Liver (tissue), 9 donors: ENCODE results near the gene OXTR. TPM values are rescaled to one million over a fixed set of nuclear protein-coding genes. Genes with fewer than 3 reads are reported as not detected.

Experiments
- DNase-seq: peaks from one replicate; pipeline ENCODE4 v3.0.0-alpha.2; 2017; ENCODE audit warnings: low spot score
- H3K27ac ChIP-seq, 2 donors: one replicate each; pipeline ENCODE4 v1.7.0; 2013; ENCODE audit warnings: inconsistent platforms in 2 of 2, low read length in 2 of 2, control low read depth in 1 of 2, low read depth in 1 of 2, mild to moderate bottlenecking in 1 of 2
- H3K27me3 ChIP-seq, 4 donors: one replicate each; pipeline versions ENCODE4 v1.6.1 to v1.7.0; 2013; ENCODE audit warnings: low read length in 3 of 4, inconsistent platforms in 1 of 4, mild to moderate bottlenecking in 1 of 4, moderate library complexity in 1 of 4; ENCODE audit not compliant: control insufficient read depth in 4 of 4, insufficient read depth in 4 of 4
- H3K36me3 ChIP-seq, 4 donors: one replicate each; pipeline versions ENCODE4 v1.6.1 to v1.7.0; 2013; ENCODE audit warnings: low read length in 3 of 4, mild to moderate bottlenecking in 3 of 4, low read depth in 1 of 4, moderate library complexity in 1 of 4; ENCODE audit not compliant: control insufficient read depth in 4 of 4, insufficient read depth in 3 of 4
- H3K4me1 ChIP-seq, 4 donors: one replicate each; pipeline versions ENCODE4 v1.6.1 to v1.7.0; 2013; ENCODE audit warnings: low read length in 3 of 4, mild to moderate bottlenecking in 3 of 4, moderate library complexity in 1 of 4; ENCODE audit not compliant: control insufficient read depth in 4 of 4, insufficient read depth in 4 of 4
- H3K4me3 ChIP-seq, 3 donors: one replicate each; pipeline versions ENCODE4 v1.6.1 to v1.7.0; 2013; ENCODE audit warnings: low read length in 3 of 3, control low read depth in 1 of 3, low read depth in 1 of 3, mild to moderate bottlenecking in 1 of 3
- H3K9ac ChIP-seq, 2 donors: one replicate each; pipeline ENCODE4 v1.7.0; 2013; ENCODE audit warnings: low read length in 2 of 2, mild to moderate bottlenecking in 2 of 2, moderate library complexity in 2 of 2, control low read depth in 1 of 2, low read depth in 1 of 2
- H3K9me3 ChIP-seq, 4 donors: one replicate each; pipeline versions ENCODE4 v1.6.1 to v1.7.0; 2013; ENCODE audit warnings: low read length in 3 of 4; ENCODE audit not compliant: control insufficient read depth in 4 of 4
- EGR1 ChIP-seq, 2 donors: IDR thresholded peaks; 2 replicates each; pipeline ENCODE4 v1.6.1; 2016 to 2018; ENCODE audit warnings: antibody characterized with exemption in 2 of 2, low read depth in 2 of 2
- FOXA1 ChIP-seq: IDR thresholded peaks from 2 replicates; pipeline ENCODE4 v1.6.1; 2016; ENCODE audit warnings: antibody characterized with exemption
- FOXA2 ChIP-seq: IDR thresholded peaks from 2 replicates; pipeline ENCODE4 v1.6.1; 2016; ENCODE audit warnings: antibody characterized with exemption
- GABPA ChIP-seq, 2 donors: IDR thresholded peaks in 1 of 2; conservative IDR thresholded peaks in 1 of 2; 2 replicates each; pipeline ENCODE4 v1.6.1; 2016; ENCODE audit warnings: antibody characterized with exemption in 2 of 2, mild to moderate bottlenecking in 1 of 2, moderate library complexity in 1 of 2
- HNF4A ChIP-seq, 2 donors: conservative IDR thresholded peaks; 2 replicates each; pipeline ENCODE4 v1.6.1; 2016; ENCODE audit warnings: antibody characterized with exemption in 2 of 2, mild to moderate bottlenecking in 2 of 2
- HNF4G ChIP-seq: IDR thresholded peaks from 2 replicates; pipeline ENCODE4 v1.6.1; 2016; ENCODE audit warnings: antibody characterized with exemption
- JUND ChIP-seq, 2 donors: IDR thresholded peaks; 2 replicates each; pipeline ENCODE4 v1.6.1; 2016; ENCODE audit warnings: antibody characterized with exemption in 2 of 2
- NR2F2 ChIP-seq: IDR thresholded peaks from 2 replicates; pipeline ENCODE4 v1.6.1; 2016; ENCODE audit warnings: antibody characterized with exemption
- RAD21 ChIP-seq, 2 donors: IDR thresholded peaks; 2 replicates each; pipeline ENCODE4 v1.6.1; 2016; ENCODE audit warnings: antibody characterized with exemption in 2 of 2, mild to moderate bottlenecking in 2 of 2
- RXRA ChIP-seq, 2 donors: IDR thresholded peaks; 2 replicates each; pipeline ENCODE4 v1.6.1; 2017 to 2018; ENCODE audit warnings: antibody characterized with exemption in 2 of 2, mild to moderate bottlenecking in 1 of 2
- SP1 ChIP-seq: IDR thresholded peaks from 2 replicates; pipeline ENCODE4 v1.6.1; 2018; ENCODE audit warnings: antibody characterized with exemption, mild to moderate bottlenecking
- TAF1 ChIP-seq: conservative IDR thresholded peaks from 2 replicates; pipeline ENCODE4 v1.6.1; 2016; ENCODE audit warnings: antibody characterized with exemption, mild to moderate bottlenecking
- YY1 ChIP-seq: IDR thresholded peaks from 2 replicates; pipeline ENCODE4 v1.6.1; 2016; ENCODE audit warnings: antibody characterized with exemption, mild to moderate bottlenecking
- WGBS: extraction: QIAGEN DNeasy Blood & Tissue Kit; methylation state at CpG from one replicate; pipeline ENCODE4 v1.1.7; 2013; 5-methylcytosine and 5-hydroxymethylcytosine counted together
- polyA plus RNA-seq, 2 donors: library from polyadenylated mRNA; stranded (reverse) in 1 of 2; unstranded in 1 of 2; fragments of 200-250 nt in 1 of 2; fragments of >200 nt in 1 of 2; fragmentation: Nextera tagmentation in 1 of 2; extraction: Ambion mirVana in 1 of 2; gene quantifications; one replicate each; pipeline versions ENCODE4 v1.2.1 to v1.2.3, GENCODE V29; 2013 to 2015
- total RNA-seq, 2 donors: library from RNA; depleted of rRNA; stranded (reverse); fragments of >200 nt; gene quantifications; one replicate each; pipeline ENCODE4 v1.2.3, GENCODE V29; 2014
- TF ChIP-seq, protein P1 (sequence below): IDR thresholded peaks from 2 replicates; pipeline ENCODE4 v1.6.1; 2016; ENCODE audit warnings: antibody characterized with exemption
- TF ChIP-seq, protein P2 (sequence below): IDR thresholded peaks from 2 replicates; pipeline ENCODE4 v1.6.1; 2016; ENCODE audit warnings: antibody characterized with exemption
- TF ChIP-seq, protein P3 (sequence below): IDR thresholded peaks from 2 replicates; pipeline ENCODE4 v1.6.1; 2016; ENCODE audit warnings: antibody characterized with exemption, mild to moderate bottlenecking
- TF ChIP-seq, protein P4 (sequence below): IDR thresholded peaks from 2 replicates; pipeline ENCODE4 v1.6.1; 2016; ENCODE audit warnings: antibody characterized with exemption
- TF ChIP-seq, protein P5 (sequence below): fragments of 150-350 bp; IDR thresholded peaks from 2 replicates; pipeline ENCODE4 v1.5.1; 2017; ENCODE audit warnings: improper control_type of control experiment, low read depth, low read length; ENCODE audit not compliant: missing input control
- donor health status: healthy.
- donor health status: healthy.
- donor health status: healthy.
- donor health status: healthy.
- donor health status: healthy.

Gene OXTR
- total and polyA plus RNA-seq, 4 donors = 0.05 to 0.28 (median 0.08) TPM; not detected in 1

DNA sequence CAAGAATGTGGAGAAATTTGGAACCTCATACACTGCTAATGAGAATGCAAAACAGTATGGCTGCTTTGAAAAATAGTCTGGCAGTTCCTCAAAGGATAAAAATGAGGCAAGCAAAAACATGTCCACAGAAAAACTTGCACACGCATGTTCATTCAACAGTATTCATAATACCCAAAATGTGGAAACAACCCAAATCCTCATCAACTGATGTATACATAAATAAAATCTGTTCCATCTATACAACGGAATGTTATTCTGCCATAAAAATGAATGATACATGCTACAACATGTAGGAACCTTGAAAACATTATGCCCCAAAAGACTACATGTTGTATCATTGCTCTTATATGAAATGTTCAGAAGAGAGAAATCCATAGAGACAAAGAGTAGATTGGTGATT is 36.4 kb upstream of the OXTR start:
- H3K9me3 ChIP-seq = peaks cover 0 to 2% (median 0%) of the 10 kb centered on the region in 4 donors
- no peak overlapping the region for H3K27ac ChIP-seq
- no peak overlapping the region for H3K9ac ChIP-seq
- H3K27me3 ChIP-seq = no peaks in the 10 kb centered on the region
- 91% methylated on average over 2 of the region's 2 CpGs for WGBS
- H3K36me3 ChIP-seq = no peaks in the 10 kb centered on the region
- H3K4me1 ChIP-seq = no peaks in the 10 kb centered on the region
- TF ChIP-seq TAF1 (no peak), EGR1 (IDR thresholded peaks at IDR 0.05; ENCODE audit: low read depth in 2 of 2) (no peak), FOXA2 (no peak), RXRA (IDR thresholded peaks at IDR 0.05) (no peak), SP1 (no peak), JUND (IDR thresholded peaks at IDR 0.05) (no peak), NR2F2 (no peak), FOXA1 (no peak), HNF4A (conservative IDR thresholded peaks at IDR 0.05) (no peak), GABPA (IDR thresholded peaks at IDR 0.05 in 1 of 2, conservative IDR thresholded peaks at IDR 0.05 in 1 of 2) (no peak), HNF4G (no peak), YY1 (no peak), RAD21 (IDR thresholded peaks at IDR 0.05) (no peak)
- TF ChIP-seq, protein P1, sequence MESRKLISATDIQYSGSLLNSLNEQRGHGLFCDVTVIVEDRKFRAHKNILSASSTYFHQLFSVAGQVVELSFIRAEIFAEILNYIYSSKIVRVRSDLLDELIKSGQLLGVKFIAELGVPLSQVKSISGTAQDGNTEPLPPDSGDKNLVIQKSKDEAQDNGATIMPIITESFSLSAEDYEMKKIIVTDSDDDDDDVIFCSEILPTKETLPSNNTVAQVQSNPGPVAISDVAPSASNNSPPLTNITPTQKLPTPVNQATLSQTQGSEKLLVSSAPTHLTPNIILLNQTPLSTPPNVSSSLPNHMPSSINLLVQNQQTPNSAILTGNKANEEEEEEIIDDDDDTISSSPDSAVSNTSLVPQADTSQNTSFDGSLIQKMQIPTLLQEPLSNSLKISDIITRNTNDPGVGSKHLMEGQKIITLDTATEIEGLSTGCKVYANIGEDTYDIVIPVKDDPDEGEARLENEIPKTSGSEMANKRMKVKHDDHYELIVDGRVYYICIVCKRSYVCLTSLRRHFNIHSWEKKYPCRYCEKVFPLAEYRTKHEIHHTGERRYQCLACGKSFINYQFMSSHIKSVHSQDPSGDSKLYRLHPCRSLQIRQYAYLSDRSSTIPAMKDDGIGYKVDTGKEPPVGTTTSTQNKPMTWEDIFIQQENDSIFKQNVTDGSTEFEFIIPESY = no peak
- TF ChIP-seq, protein P2, sequence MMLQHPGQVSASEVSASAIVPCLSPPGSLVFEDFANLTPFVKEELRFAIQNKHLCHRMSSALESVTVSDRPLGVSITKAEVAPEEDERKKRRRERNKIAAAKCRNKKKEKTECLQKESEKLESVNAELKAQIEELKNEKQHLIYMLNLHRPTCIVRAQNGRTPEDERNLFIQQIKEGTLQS = no peak
- TF ChIP-seq, protein P3, sequence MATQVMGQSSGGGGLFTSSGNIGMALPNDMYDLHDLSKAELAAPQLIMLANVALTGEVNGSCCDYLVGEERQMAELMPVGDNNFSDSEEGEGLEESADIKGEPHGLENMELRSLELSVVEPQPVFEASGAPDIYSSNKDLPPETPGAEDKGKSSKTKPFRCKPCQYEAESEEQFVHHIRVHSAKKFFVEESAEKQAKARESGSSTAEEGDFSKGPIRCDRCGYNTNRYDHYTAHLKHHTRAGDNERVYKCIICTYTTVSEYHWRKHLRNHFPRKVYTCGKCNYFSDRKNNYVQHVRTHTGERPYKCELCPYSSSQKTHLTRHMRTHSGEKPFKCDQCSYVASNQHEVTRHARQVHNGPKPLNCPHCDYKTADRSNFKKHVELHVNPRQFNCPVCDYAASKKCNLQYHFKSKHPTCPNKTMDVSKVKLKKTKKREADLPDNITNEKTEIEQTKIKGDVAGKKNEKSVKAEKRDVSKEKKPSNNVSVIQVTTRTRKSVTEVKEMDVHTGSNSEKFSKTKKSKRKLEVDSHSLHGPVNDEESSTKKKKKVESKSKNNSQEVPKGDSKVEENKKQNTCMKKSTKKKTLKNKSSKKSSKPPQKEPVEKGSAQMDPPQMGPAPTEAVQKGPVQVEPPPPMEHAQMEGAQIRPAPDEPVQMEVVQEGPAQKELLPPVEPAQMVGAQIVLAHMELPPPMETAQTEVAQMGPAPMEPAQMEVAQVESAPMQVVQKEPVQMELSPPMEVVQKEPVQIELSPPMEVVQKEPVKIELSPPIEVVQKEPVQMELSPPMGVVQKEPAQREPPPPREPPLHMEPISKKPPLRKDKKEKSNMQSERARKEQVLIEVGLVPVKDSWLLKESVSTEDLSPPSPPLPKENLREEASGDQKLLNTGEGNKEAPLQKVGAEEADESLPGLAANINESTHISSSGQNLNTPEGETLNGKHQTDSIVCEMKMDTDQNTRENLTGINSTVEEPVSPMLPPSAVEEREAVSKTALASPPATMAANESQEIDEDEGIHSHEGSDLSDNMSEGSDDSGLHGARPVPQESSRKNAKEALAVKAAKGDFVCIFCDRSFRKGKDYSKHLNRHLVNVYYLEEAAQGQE = no peak
- TF ChIP-seq, protein P4, sequence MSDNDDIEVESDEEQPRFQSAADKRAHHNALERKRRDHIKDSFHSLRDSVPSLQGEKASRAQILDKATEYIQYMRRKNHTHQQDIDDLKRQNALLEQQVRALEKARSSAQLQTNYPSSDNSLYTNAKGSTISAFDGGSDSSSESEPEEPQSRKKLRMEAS = no peak
- TF ChIP-seq, protein P5, sequence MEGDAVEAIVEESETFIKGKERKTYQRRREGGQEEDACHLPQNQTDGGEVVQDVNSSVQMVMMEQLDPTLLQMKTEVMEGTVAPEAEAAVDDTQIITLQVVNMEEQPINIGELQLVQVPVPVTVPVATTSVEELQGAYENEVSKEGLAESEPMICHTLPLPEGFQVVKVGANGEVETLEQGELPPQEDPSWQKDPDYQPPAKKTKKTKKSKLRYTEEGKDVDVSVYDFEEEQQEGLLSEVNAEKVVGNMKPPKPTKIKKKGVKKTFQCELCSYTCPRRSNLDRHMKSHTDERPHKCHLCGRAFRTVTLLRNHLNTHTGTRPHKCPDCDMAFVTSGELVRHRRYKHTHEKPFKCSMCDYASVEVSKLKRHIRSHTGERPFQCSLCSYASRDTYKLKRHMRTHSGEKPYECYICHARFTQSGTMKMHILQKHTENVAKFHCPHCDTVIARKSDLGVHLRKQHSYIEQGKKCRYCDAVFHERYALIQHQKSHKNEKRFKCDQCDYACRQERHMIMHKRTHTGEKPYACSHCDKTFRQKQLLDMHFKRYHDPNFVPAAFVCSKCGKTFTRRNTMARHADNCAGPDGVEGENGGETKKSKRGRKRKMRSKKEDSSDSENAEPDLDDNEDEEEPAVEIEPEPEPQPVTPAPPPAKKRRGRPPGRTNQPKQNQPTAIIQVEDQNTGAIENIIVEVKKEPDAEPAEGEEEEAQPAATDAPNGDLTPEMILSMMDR = no peak
- no peak for DNase-seq
- H3K4me3 ChIP-seq = no peak overlapping the region
